HG03469 (cell line): Measurements from ENCODE around the gene CD274.
A peak's percentile ranks its signal among the peaks of the same experiment; 100 is the strongest.
"Not testable (repeated sequence)": the region's sequence is repeated elsewhere in the genome, so short reads cannot be mapped to it uniquely, and the experiment has no call there.

Source experiments
- ATAC-seq: cut with Tn5 transposase; IDR thresholded peaks from one replicate; pipeline ENCODE4 v1.9.1; 2021; ENCODE audit warnings: mild to moderate bottlenecking, moderate library complexity, moderate number of reproducible peaks; ENCODE audit not compliant: unreplicated experiment

The CD274 gene

DNA sequence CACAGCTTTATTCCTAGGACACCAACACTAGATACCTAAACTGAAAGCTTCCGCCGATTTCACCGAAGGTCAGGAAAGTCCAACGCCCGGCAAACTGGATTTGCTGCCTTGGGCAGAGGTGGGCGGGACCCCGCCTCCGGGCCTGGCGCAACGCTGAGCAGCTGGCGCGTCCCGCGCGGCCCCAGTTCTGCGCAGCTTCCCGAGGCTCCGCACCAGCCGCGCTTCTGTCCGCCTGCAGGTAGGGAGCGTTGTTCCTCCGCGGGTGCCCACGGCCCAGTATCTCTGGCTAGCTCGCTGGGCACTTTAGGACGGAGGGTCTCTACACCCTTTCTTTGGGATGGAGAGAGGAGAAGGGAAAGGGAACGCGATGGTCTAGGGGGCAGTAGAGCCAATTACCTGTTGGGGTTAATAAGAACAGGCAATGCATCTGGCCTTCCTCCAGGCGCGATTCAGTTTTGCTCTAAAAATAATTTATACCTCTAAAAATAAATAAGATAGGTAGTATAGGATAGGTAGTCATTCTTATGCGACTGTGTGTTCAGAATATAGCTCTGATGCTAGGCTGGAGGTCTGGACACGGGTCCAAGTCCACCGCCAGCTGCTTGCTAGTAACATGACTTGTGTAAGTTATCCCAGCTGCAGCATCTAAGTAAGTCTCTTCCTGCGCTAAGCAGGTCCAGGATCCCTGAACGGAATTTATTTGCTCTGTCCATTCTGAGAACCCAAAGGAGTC, at the start of gene CD274:
Gene CD274, plus strand, starts transcription at position 184 of the 733 bp plus-strand sequence. CDS start 5,572 bp downstream, outside the sequence.
- ATAC-seq = peak; percentile 46

DNA sequence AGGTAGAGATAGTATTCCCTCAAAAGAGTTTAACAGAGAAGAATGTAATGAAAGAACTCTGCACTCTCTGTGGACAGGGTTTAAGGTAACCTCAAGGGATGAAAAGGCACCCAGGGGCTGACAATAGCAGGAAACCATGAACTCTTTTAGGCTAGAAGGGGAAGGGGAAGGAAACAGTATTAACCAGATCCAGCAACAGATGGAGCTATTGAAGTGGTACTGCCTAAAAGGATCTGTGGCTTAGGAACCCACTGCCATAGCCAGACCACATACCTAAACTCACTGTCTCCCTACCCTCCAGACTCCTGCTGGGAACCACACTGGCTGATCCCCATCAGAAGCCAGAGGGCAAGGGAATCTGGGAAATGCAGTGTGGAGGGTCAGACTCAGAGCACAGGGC, 48.1 kb upstream of the CD274 start:
- no peak for ATAC-seq

DNA sequence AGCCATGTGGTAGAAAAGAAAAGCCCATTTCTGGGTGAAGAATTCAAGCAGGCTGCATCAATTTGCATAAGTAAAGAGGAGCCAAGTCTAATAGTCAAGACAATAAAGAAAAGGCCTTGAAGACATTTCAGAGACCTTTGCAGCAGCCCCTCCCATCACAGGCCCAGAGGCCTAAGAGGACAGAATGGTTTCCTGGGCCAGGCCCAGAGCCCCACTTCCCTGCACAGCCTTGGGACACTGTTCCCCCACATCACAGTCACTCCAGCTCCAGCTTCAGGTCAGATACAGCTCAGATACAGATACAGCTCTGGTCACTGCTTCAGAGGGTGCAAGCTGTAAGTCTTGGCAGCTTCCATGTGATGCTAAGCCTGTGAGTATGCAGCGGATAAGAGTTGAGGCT, 41.7 kb upstream of the CD274 start:
- no peak for ATAC-seq

GRCh38 chr9:5416953-5417352, 33.4 kb upstream of the CD274 start:
- no peak for ATAC-seq

DNA sequence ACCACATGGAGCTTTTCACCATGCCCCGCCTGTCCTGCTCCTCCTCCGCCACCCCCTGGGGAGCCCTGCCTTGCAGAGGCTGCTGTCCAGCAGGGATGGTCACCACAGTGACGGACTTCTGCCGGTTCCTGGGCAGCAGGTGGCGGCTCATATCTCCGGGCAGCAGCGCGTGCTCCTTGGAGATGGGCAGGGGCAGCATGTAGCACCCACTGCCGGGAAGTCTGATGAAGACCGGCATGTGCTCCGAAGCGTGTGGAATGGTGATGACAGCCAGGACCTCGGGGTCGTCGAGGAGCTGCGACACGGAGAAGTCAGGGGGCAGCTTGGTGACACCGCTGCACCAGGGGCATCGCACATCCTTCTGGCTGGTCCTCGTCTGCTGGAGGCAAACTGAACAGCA, 31.9 kb upstream of the CD274 start:
- no peak for ATAC-seq

- no peak for ATAC-seq
Observed at GRCh38 chr9:5419987-5420386, 30.4 kb upstream of the CD274 start.

- ATAC-seq = no peak
Observed at GRCh38 chr9:5421163-5421562, 29.2 kb upstream of the CD274 start.

GRCh38 chr9:5422276-5422675, 28.1 kb upstream of the CD274 start:
- no peak for ATAC-seq

- ATAC-seq = no peak
Observed at GRCh38 chr9:5425006-5425628, 25.2 kb upstream of the CD274 start.

- ATAC-seq = no peak
Observed at GRCh38 chr9:5427005-5427404, 23.3 kb upstream of the CD274 start.

GRCh38 chr9:5428172-5428571, 22.2 kb upstream of the CD274 start:
- no peak for ATAC-seq

DNA sequence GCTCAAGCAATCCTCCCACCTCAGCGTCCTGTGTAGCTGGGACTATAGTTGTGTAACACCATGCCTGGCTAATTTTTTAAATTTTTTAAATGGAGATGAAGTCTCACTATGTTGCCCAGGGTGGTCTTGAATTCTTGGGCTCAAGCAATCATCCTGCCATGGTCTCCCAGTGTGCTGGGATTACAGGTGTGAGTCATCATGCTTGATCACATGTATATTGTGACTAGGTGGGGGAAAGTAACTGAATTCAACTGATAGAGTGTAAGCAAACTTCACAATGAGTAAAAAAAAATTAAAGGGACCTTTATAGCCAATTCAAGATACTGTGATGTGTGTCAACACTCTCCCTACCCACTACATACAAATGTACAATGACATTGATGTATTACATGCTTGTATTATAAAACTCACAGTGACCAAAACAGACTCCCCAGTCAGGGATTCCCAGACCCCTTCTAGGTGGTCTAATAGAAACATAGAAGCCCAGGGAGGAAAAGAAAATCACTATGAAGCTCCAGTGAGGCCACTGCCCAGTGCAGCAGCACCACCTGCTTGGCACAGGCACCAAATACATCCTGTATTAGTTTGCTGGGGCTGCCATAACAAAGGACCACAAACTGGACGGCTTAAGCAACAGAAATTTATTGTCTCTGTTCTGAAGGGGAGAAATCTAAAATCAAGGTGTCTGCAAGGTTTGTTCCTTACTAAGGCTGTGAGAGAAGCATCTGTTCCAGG, 21.4 kb upstream of the CD274 start:
- ATAC-seq = no peak

GRCh38 chr9:5429873-5430564, 20.3 kb upstream of the CD274 start:
- ATAC-seq = no peak

DNA sequence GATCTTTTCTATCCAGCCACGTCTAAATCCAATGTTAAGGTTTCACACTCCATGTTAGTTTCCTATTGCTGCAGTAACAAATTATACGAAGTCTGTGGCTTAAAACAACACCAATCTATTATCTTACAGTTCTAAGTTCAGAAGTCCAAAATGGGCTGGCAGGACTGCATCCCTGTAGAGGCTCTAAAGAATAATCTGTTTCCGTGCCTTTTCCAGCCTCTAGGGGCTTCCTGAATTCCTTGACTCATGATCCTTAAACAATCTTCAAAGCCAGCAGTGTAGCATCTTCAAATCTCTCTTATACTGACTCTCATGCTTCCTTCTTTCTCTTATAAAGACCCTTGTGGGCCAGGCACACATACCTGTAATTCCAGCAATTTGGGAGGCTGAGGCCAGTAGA, 19.4 kb upstream of the CD274 start:
- no peak for ATAC-seq

GRCh38 chr9:5432890-5433289, 17.5 kb upstream of the CD274 start:
- not testable (repeated sequence) for ATAC-seq

DNA sequence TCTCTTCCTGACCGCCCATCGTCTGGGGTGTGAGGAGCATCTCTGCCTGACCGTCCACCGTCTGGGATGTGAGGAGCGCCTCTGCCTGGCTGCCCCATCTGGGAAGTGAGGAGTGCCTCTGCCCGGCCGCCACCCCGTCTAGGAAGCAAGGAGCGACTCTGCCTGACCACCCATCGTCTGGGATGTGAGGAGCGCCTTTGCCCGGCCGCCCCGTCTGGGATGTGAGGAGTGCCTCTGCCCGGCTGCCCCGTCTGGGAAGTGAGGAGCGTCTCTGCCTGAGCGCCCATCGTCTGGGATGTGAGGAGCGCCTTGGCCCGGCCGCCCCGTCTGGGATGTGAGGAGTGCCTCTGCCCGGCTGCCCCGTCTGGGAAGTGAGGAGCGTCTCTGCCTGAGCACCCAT, 17.0 kb upstream of the CD274 start:
- not testable (repeated sequence) for ATAC-seq

- ATAC-seq = not testable (repeated sequence)
Observed at GRCh38 chr9:5433841-5434810, 16.2 kb upstream of the CD274 start.

GRCh38 chr9:5435912-5436311, 14.4 kb upstream of the CD274 start:
- ATAC-seq = no peak

- no peak for ATAC-seq
Observed at GRCh38 chr9:5436441-5436840, 13.9 kb upstream of the CD274 start.
